ENCODE data around the gene ZSCAN22.

GRCh38 chr19:58334691-58335249 is 8.0 kb downstream of the ZSCAN22 start:
- no peak for TF ChIP-seq POLR2A (IDR thresholded peaks at IDR 0.05)
- no peak for TF ChIP-seq EP300 (IDR thresholded peaks at IDR 0.05)
- TF ChIP-seq CTCF (IDR thresholded peaks at IDR 0.05), result no peak

Measured in gastroesophageal sphincter (tissue), 3 donors.